Mesendoderm (in vitro differentiated cells): ENCODE data around the gene NKRF.
"Not testable (repeated sequence)": the region's sequence is repeated elsewhere in the genome, so short reads cannot be mapped to it uniquely, and the experiment has no call there.

ENCODE experiments used
- DNase-seq: peaks from one replicate; pipeline ENCODE4 v3.0.0; 2013
- H2AK5ac ChIP-seq: 2 replicates; pipeline ENCODE4 v1.6.1; 2013; ENCODE audit warnings: low read length, inconsistent platforms
- H2BK120ac ChIP-seq: 2 replicates; pipeline ENCODE4 v1.6.1; 2013; ENCODE audit warnings: low read depth, mild to moderate bottlenecking, low read length, moderate library complexity, mixed read lengths
- H2BK15ac ChIP-seq: replicated peaks from 2 replicates; pipeline ENCODE4 v1.6.1; 2013; ENCODE audit warnings: low read depth, mild to moderate bottlenecking, moderate library complexity
- H2BK5ac ChIP-seq: 2 replicates; pipeline ENCODE4 v1.6.1; 2013; ENCODE audit warnings: low read length, inconsistent platforms
- H3K18ac ChIP-seq: 2 replicates; pipeline ENCODE4 v1.6.1; 2013; ENCODE audit warnings: mild to moderate bottlenecking, low read length, mixed read lengths
- H3K23ac ChIP-seq: one replicate; pipeline ENCODE4 v1.6.1; 2013; ENCODE audit warnings: low read length
- H3K27ac ChIP-seq: 2 replicates; pipeline ENCODE4 v1.5.1; 2013; ENCODE audit warnings: low read depth, mild to moderate bottlenecking, inconsistent platforms, low read length, moderate library complexity
- H3K27me3 ChIP-seq: 2 replicates; pipeline ENCODE4 v1.6.1; 2013; ENCODE audit warnings: low read length, control low read depth, mild to moderate bottlenecking, inconsistent platforms; ENCODE audit not compliant: insufficient read depth, poor library complexity
- H3K36me3 ChIP-seq: 2 replicates; pipeline ENCODE4 v1.6.1; 2013; ENCODE audit warnings: low read length, inconsistent platforms; ENCODE audit not compliant: control insufficient read depth, insufficient read depth
- H3K4ac ChIP-seq: one replicate; pipeline ENCODE4 v1.6.1; 2013; ENCODE audit warnings: low read depth, mild to moderate bottlenecking, low read length, moderate library complexity
- H3K4me1 ChIP-seq: 2 replicates; pipeline ENCODE4 v1.6.1; 2013; ENCODE audit warnings: low read depth, low read length, inconsistent platforms; ENCODE audit not compliant: control insufficient read depth
- H3K4me2 ChIP-seq: 2 replicates; pipeline ENCODE4 v1.6.1; 2013; ENCODE audit warnings: low read length
- H3K4me3 ChIP-seq: 2 replicates; pipeline ENCODE4 v1.5.1; 2013; ENCODE audit warnings: mild to moderate bottlenecking, low read length
- H3K56ac ChIP-seq: one replicate; pipeline ENCODE4 v1.6.1; 2013; ENCODE audit warnings: low read length
- H3K79me1 ChIP-seq: 2 replicates; pipeline ENCODE4 v1.6.1; 2013; ENCODE audit warnings: low read length, inconsistent platforms
- H3K79me2 ChIP-seq: 2 replicates; pipeline ENCODE4 v1.6.1; 2013; ENCODE audit warnings: mild to moderate bottlenecking, low read length; ENCODE audit not compliant: control insufficient read depth, insufficient read depth
- H3K9ac ChIP-seq: 2 replicates; pipeline ENCODE4 v1.6.1; 2013; ENCODE audit warnings: low read length, inconsistent platforms
- H4K5ac ChIP-seq: one replicate; pipeline ENCODE4 v1.6.1; 2013; ENCODE audit warnings: low read length
- H4K8ac ChIP-seq: one replicate; pipeline ENCODE4 v1.6.1; 2013; ENCODE audit warnings: low read depth, mild to moderate bottlenecking, control low read depth, low read length, moderate library complexity
- WGBS: extraction: QIAGEN DNeasy Blood & Tissue Kit; methylation state at CpG from one replicate; pipeline ENCODE4 v1.1.7; 2013; ENCODE audit warnings: low lambda C conversion rate, missing lambda C conversion rate; ENCODE audit not compliant: insufficient coverage; ENCODE audit errors: extremely low coverage; 5-methylcytosine and 5-hydroxymethylcytosine counted together

NKRF gene

GRCh38 chrX:119647089-119647488 is 40.9 kb upstream of the NKRF start:
- no peak for DNase-seq
- Histone ChIP-seq H3K18ac (no peak overlapping the region), H3K4me2 (no peak overlapping the region), H3K4ac (no peak overlapping the region), H3K79me1 (no peaks in the 10 kb centered on the region), H3K27me3 (no peaks in the 10 kb centered on the region), H4K8ac (no peak overlapping the region), H3K4me3 (no peak overlapping the region), H3K4me1 (no peaks in the 10 kb centered on the region), H3K36me3 (no peaks in the 10 kb centered on the region), H3K9ac (no peak overlapping the region), H2AK5ac (no peak overlapping the region), H3K27ac (no peak overlapping the region), H3K56ac (no peak overlapping the region), H2BK5ac (no peak overlapping the region), H3K79me2 (no peaks in the 10 kb centered on the region), H4K5ac (no peak overlapping the region), H2BK15ac (no peak overlapping the region), H3K23ac (no peak overlapping the region), H2BK120ac (no peak overlapping the region)
- no CpG with 5 or more reads among the region's 2 CpGs for WGBS

GRCh38 chrX:119646515-119646914 is 40.3 kb upstream of the NKRF start:
- WGBS: no CpG with 5 or more reads among the region's 4 CpGs
- Histone ChIP-seq H3K4me1 (no peaks in the 10 kb centered on the region), H3K27me3 (no peaks in the 10 kb centered on the region), H3K9ac (no peak overlapping the region), H4K5ac (no peak overlapping the region), H3K4ac (no peak overlapping the region), H2BK15ac (no peak overlapping the region), H3K36me3 (no peaks in the 10 kb centered on the region), H3K79me1 (no peaks in the 10 kb centered on the region), H3K4me2 (no peak overlapping the region), H2AK5ac (no peak overlapping the region), H2BK120ac (no peak overlapping the region), H2BK5ac (no peak overlapping the region), H3K23ac (no peak overlapping the region), H3K79me2 (no peaks in the 10 kb centered on the region), H3K4me3 (no peak overlapping the region), H3K56ac (no peak overlapping the region), H3K18ac (no peak overlapping the region), H3K27ac (no peak overlapping the region), H4K8ac (no peak overlapping the region)
- no peak for DNase-seq

GRCh38 chrX:119643696-119644095 is 37.5 kb upstream of the NKRF start:
- no CpG with 5 or more reads among the region's 8 CpGs for WGBS
- DNase-seq: no peak
- no peaks in the 10 kb centered on the region for H3K79me1 ChIP-seq
- no peak overlapping the region for H4K5ac ChIP-seq
- H2BK15ac ChIP-seq: no peak overlapping the region
- no peak overlapping the region for H3K4ac ChIP-seq
- H2BK120ac ChIP-seq: no peak overlapping the region
- H3K4me2 ChIP-seq: no peak overlapping the region
- H3K4me1 ChIP-seq: no peaks in the 10 kb centered on the region
- no peak overlapping the region for H2AK5ac ChIP-seq
- no peak overlapping the region for H3K9ac ChIP-seq
- H3K27me3 ChIP-seq: no peaks in the 10 kb centered on the region
- H3K18ac ChIP-seq: no peak overlapping the region
- H3K23ac ChIP-seq: no peak overlapping the region
- no peak overlapping the region for H4K8ac ChIP-seq
- H2BK5ac ChIP-seq: no peak overlapping the region
- H3K36me3 ChIP-seq: no peaks in the 10 kb centered on the region
- no peak overlapping the region for H3K4me3 ChIP-seq
- no peak overlapping the region for H3K56ac ChIP-seq
- H3K79me2 ChIP-seq: no peaks in the 10 kb centered on the region
- no peak overlapping the region for H3K27ac ChIP-seq

GRCh38 chrX:119640731-119641170 is 34.5 kb upstream of the NKRF start:
- H3K36me3 ChIP-seq: no peaks in the 10 kb centered on the region
- H4K5ac ChIP-seq: no peak overlapping the region
- H2BK5ac ChIP-seq: no peak overlapping the region
- no peak overlapping the region for H2BK120ac ChIP-seq
- H4K8ac ChIP-seq: no peak overlapping the region
- no peak overlapping the region for H3K4me2 ChIP-seq
- H3K4ac ChIP-seq: no peak overlapping the region
- H2BK15ac ChIP-seq: no peak overlapping the region
- no peak overlapping the region for H3K9ac ChIP-seq
- no peak overlapping the region for H3K56ac ChIP-seq
- no peak overlapping the region for H3K27ac ChIP-seq
- no peak overlapping the region for H3K23ac ChIP-seq
- no peaks in the 10 kb centered on the region for H3K79me1 ChIP-seq
- no peak overlapping the region for H2AK5ac ChIP-seq
- H3K27me3 ChIP-seq: no peaks in the 10 kb centered on the region
- no peaks in the 10 kb centered on the region for H3K4me1 ChIP-seq
- no peak for DNase-seq
- H3K18ac ChIP-seq: no peak overlapping the region
- WGBS: no CpG with 5 or more reads among the region's 5 CpGs
- no peak overlapping the region for H3K4me3 ChIP-seq
- H3K79me2 ChIP-seq: no peaks in the 10 kb centered on the region

- Histone ChIP-seq H3K27me3 (no peaks in the 10 kb centered on the region), H3K79me1 (no peaks in the 10 kb centered on the region), H3K4me1 (no peaks in the 10 kb centered on the region), H4K8ac (no peak overlapping the region), H3K18ac (no peak overlapping the region), H4K5ac (no peak overlapping the region), H2AK5ac (no peak overlapping the region), H3K36me3 (no peaks in the 10 kb centered on the region), H3K9ac (no peak overlapping the region), H3K56ac (no peak overlapping the region), H3K23ac (no peak overlapping the region), H3K4ac (no peak overlapping the region), H3K79me2 (no peaks in the 10 kb centered on the region), H3K4me3 (no peak overlapping the region), H2BK15ac (no peak overlapping the region), H2BK5ac (no peak overlapping the region), H3K4me2 (no peak overlapping the region), H3K27ac (no peak overlapping the region), H2BK120ac (no peak overlapping the region)
- no CpG with 5 or more reads among the region's 10 CpGs for WGBS
- DNase-seq: no peak
Measured at GRCh38 chrX:119638725-119639471, 32.7 kb upstream of the NKRF start.

GRCh38 chrX:119637421-119637820 is 31.2 kb upstream of the NKRF start:
- not testable (repeated sequence) for H3K4ac ChIP-seq, H3K4me2 ChIP-seq, H3K9ac ChIP-seq, DNase-seq, H4K5ac ChIP-seq, H3K27ac ChIP-seq, H3K4me1 ChIP-seq, H3K56ac ChIP-seq, H3K27me3 ChIP-seq, H3K79me2 ChIP-seq, H2BK5ac ChIP-seq, H3K79me1 ChIP-seq, H3K4me3 ChIP-seq, H2BK120ac ChIP-seq, H2AK5ac ChIP-seq, H3K36me3 ChIP-seq, H3K18ac ChIP-seq, H4K8ac ChIP-seq, H2BK15ac ChIP-seq, H3K23ac ChIP-seq
- WGBS: no CpG with 5 or more reads among the region's 1 CpG
